GM18909 (cell line): Measurements from ENCODE around the gene FASTK.

ENCODE experiments used
- ATAC-seq: cut with Tn5 transposase; IDR thresholded peaks from one replicate; pipeline ENCODE4 v1.9.1; 2021; ENCODE audit warnings: mild to moderate bottlenecking; ENCODE audit not compliant: unreplicated experiment, poor library complexity

Gene FASTK

DNA sequence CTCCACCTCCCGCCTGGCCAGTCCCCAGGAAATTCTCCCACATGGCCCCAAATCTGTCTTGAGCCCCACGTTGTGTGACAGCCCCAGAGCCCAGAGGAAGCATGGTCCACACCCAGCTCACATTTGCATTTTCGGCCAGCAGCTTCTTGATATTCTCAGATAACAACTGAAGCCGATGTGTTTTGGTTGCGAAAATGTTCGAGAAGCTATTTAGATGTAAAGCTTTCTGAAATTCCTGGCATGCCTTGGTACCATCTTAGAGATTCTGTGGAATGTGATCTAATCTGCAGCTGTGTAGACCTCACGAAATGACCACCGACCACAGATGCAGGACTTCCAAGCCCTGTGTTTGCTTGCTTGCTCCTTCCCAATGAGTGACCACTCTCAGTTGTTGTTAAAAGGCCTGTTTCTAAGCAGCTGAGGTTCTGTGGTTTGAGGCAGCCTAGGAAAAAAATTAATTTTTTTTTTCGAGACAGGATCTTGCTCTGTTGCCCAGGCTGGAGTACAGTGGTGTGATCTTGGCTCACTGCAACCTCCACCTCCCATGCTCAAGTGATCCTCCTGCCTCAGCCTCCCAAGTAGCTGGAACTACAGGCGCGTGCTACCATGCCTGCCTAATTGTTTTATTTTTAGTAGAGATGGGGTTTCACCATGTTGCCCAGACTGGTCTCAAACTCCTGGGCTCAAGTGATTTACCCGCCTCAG is 12.4 kb downstream of the FASTK start:
- ATAC-seq, result no peak

DNA sequence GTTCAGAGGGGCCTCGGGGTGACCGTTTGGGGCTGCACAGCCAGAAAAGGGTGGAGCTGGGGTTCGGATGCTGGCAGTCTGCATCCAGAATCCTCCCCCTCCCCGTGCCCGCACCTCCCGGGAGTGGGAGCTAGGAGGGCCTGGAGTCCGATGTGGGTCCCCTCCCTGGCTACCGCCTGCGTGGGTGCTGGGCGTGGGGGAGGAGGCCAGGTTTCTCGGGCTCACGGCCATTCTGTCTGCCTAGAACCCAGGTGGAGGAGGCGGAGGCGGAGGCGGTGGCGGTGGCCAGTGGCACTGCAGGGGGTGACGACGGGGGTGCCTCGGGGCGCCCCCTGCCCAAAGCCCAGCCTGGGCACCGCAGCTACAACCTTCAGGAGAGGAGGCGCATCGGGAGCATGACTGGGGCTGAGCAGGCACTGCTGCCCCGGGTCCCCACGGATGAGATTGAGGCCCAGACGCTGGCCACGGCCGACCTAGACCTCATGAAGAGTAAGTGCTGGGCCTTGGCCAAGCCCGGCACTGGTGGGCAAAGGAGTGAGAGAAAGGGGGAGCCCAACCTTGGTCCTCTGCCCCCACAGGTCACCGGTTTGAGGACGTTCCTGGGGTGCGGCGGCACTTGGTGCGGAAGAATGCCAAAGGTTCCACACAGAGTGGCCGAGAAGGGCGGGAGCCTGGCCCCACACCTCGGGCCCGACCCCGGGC is 14.2 kb downstream of the FASTK start:
- ATAC-seq, result no peak

DNA sequence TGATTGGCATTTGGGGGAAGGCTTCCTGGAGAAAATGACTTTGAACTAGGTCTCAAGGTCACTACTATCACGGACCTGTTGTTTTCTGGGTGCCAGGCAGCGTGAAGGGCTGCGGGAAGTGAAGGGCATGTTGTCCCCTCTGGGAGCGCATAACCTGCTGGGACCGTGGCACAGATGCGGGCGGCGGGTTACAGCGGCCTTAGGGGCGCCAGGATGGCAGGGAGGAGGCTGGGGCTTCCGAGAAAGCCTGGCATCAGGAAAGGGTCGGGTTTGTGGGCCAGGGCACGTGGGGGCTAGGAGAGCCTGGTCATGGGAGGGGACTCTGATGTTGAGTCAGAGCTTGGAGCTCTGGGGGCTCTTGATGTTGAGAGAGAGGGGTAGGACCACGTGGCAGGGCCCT is 15.1 kb downstream of the FASTK start:
- ATAC-seq, result no peak

DNA sequence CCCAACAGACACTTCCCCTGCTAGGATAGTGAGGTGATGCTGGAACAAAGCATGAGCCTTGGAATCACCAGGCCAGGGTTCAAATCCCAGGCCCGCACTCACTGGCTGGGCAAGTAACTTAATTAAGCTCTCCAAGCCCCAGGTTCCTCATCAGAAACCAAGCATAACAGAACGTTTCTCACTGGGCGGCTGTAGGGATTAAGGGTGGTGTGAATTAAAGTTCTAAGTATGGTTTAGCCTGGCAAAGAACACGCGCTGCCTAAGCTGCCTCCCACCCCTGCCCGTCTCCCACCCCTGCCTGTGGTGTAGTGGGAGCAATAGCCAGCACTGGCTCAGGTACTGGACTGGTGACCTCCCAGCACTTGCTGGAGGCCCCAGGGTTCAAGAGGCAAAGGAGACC is 15.6 kb downstream of the FASTK start:
- ATAC-seq, result no peak

DNA sequence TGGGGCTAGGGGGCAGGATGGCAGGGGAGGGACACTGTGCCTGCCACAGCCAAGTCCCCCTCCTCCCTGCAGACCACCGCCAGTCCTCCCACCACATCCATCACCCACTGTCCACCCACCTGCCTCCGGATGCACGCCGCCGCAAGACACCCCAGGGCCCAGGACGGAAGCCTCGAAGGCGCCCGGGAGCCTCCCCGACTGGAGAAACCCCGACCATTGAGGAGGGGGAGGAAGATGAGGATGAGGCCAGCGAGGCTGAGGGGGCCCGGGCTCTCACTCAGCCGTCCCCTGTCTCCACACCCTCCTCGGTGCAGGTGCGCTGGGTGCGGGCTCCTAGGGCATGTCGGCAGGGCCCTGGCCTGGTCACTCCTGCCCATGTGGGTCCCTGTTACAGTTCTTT is 16.2 kb downstream of the FASTK start:
- no peak for ATAC-seq

DNA sequence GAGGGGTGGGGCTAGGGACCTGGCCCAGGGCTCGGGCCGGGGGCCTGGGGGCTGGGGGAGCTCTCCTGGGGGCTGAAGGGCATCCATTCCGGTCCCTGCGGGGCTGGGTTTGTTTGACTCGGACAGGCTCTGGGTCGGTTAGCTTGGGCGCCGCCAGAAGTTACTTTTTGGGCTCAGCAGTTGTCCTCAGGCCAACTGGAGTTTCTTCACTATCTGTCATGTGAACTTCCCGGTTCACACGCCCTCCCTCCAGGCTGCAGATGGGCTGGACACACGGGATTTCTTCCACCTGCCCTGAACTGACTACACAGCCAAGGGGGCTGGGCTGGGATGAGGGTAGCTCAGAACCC is 17.4 kb downstream of the FASTK start:
- ATAC-seq, result no peak

DNA sequence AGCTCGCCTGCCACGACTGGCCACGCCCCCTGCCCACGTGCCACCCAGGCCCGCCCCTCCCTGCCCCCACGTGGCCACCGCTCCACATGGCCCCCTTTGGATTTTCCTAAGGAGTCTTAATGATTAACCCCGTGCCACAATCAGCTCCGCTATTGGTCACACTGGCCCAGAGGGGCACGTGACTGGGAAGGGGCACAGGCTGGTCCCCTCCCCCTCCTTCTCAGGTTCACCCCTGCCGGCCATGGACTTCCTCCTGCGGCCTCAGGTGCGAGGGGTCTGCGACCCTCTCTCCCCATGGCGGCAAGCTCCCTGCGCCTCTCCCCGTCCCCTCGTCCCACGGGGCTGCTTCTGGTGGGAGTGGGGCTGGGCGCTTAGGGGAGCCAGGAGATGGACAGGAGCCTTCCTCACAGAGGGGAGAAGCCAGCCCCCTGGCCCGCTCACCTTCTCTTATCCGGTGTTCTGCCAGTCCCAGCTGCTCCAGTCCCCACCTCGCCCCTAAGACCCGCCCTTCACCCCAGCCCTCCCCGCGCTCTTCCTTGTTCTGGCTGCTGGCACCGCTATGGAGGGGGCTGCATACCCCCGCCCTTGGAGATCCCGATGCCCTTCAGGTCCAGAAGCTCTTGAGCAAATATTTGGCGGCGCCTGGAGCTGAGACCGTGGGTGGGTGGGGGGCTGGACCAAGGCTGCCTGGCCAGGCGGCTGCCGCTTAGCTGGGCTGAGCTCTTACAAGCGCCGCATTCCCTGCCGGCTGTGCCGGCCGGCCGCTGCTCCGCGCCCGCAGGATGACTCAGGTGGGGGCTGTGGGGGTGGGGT is 18.0 kb downstream of the FASTK start:
- no peak for ATAC-seq

DNA sequence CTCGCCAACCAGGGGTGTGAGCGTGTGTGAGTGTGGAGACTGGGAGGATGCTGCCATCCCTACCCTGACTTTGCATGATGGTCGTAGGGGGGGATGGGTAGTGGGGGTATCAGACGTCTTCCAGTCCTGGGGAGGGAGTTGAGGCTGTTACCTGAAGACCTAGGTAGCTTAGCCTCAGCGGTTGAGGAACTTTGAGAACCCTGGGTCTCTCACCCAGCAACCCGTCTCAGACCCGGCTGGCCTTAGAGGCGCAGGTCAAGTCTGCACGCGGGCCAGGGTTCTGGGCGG is 18.6 kb downstream of the FASTK start:
- no peak for ATAC-seq

DNA sequence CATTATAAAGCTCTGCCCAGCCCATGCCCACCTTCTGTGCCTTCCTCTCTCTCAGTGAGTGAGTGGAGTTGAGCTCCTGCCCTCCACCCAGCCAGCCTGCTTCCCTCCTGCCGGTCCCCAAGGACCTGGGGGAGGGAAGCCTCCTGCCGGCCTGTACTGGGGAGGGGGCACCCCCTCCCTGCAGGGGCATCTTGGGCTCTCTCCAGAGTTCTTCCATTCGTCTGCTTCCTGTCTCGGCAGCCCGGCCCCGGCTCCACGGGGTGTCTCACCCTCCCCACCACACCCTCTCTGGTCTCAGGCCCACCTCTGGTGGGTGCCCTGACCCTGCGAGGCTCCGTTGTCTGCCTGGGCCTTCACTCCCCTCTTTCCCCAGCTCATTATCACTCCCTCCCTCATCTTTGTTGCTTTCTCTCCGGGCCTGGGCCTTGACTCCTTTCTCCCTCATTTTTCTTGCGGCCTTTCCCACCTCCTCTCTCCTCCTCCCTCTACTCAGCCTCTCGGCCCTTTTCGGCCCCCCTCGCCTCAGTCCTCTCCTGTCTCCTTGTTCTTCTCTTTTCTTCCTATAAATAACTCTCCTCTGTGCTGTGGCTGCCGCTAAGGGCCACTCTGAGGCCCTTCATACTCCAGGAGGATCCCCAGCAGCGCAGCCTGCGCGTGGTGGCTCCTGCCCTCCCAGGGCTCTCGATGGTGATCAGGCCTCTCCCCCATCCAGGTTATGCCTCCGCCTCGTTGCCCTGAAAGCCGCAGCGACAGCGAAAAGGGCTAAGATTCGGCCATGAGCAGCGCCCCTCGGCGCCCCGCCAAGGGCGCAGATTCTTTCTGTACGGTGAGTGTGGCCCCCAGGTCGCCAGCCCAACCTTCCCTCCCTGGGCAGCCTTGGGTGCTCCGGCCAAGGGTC is 19.1 kb downstream of the FASTK start:
- ATAC-seq, result no peak

DNA sequence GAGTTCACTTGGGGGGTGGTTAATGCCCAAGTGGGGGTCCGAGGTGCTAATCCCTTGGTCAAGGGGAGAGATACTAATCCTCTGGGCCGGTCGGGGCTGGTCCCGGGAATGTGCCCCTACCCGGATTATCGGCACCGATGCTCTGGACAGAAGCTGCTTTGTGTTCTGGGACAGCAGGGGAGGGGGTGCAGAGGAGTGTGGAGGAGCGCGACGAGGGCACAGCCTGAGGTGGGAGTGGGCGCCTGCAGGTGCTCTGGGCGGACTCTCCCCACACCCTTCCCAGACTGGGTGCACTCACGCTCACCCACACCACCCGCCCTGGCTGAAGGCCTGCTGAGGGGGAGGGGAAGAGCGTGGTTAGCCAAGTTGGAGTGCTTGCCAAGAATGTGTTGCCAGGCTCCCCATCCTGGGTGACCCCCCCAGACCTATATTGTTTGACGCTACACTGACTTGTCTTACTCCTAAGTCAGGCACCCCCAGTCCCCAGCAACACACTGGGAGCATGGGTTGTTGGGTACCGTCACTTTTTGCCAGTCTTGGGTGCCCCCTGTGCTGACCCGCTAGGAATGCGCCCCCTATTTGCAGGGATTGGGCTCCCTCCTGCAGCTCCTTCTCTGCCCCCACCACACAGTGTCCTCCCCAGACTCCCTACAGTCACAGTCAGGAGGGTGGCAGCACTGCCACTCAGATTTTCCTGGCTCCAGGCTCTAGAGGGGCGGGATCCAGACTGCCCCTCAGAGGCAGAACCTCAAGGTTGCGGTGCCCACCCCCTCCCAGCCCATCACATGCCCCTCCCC is 20.0 kb downstream of the FASTK start:
- no peak for ATAC-seq

DNA sequence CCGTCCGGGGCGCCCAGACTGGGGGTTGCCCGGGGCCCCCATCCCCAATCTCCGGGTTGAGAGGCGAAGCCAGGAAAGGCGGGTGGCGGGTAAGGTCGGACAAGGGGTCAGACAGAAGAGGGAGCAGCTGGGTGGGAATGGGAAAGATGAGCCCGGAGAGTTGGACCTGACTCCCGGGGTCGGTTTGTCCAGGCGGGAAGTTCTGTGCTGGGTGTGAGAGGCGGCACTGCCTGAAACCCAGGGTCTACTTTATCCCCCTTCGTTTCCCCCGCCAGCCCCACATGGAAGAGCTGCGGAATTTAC is 20.5 kb downstream of the FASTK start:
- ATAC-seq, result no peak

DNA sequence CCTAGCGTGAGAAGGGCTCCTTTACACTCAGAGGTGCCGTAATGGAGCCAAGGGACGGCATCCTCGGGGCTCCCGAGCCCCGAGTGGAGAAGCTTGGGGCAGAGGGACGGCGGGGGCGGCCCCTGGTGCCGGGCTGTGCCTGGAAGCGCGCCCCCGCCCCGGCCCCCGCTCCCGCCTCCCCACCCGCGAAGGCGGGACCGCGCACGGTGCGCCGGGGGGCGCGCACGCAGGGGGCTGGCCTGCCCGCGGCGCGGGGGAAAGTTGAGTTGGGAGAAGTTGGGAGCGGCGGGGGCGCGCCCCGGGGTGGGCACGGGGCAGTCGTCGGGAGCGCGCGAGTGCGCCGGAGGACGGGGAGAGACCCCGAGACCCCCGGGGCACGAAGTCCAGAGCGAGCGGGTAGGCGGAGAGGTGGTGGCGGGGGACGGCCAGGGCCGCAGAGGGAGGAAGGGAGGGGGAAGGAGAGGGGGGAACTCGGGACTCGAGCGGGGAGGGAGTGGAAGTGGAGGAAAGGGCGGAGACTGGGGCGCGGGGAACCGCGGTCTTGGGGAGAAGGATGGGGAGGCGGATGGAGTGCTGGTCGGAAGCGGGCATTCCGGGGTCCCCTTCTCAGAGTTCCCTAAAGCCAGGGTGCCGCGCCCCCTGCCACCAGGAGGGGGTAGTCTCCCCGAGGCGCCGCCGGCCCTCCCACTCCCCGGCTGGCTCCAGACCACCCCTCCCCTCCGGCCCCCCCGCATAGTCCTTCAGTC is 21.1 kb downstream of the FASTK start, which contains the start of gene SLC4A2:
SLC4A2 (plus strand) TSS at position 223 of the 746 bp plus-strand sequence. CDS start 2,399 bp downstream, outside the sequence.
- peak; percentile 38 for ATAC-seq

DNA sequence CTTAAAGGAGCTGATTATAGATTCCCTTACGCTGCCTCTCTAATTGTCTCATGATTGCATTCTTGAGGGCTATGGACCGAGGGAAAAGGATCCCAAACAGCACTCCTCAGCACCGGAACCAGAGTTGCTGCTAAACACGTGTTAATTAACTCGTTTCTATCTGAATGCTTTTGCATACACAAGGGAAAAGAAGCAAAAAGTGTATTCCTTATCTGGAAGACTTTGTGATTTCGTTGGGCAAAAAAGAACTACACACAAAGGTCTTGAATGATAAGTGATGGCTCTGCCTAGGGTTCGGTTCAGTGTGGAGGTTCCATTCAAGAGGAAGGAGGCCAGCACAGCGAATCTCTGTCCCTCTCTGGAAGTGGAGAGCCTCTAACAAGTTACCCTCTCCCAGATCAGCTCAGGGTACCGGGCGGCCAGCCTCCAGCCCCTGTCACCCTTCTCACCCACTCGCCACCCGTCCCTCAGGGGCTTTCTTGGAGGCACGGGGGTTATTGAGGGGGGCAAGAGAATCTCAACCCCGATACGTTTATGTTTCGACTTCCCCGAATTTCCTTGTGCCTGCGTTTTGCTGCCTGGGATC is 21.7 kb downstream of the FASTK start:
- no peak for ATAC-seq

DNA sequence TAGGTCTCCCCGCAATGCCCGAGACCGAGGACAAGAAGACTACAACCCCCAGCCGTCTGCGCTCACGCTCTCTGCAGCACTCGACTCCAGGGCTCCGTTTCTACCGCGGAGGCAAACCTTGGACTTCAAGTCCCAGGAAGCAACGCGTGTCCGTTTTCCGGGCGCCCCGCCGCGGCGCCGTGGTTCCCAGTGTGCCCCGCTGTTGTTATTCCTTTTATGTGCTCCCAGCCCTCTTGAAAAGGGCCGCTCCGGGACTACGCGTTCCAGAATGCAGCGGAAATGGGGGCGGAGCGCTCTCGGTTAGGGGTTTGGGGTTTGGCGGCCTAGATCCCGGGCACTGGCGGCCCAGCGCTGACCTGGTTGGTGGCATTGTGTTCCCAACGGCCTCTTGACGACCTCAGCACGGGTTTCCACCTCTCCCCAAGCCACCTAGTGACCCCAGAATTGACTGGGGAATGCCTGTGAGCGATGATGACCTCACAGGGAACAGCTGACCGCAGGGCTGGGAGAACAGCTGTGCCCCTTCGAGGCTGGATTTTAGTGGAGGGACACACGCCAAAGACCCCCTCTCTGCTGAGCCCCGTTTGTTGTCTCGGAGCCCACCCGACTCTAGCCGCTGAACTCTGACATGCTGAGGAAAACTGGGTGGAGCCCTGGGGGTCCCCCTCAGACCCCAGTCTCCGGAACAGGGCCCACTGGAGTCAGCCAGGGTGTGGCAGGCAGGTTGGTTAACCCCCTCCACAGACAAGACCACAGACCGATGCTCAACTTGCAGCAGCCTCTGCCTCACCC is 22.4 kb downstream of the FASTK start:
- peak; percentile 88 for ATAC-seq

DNA sequence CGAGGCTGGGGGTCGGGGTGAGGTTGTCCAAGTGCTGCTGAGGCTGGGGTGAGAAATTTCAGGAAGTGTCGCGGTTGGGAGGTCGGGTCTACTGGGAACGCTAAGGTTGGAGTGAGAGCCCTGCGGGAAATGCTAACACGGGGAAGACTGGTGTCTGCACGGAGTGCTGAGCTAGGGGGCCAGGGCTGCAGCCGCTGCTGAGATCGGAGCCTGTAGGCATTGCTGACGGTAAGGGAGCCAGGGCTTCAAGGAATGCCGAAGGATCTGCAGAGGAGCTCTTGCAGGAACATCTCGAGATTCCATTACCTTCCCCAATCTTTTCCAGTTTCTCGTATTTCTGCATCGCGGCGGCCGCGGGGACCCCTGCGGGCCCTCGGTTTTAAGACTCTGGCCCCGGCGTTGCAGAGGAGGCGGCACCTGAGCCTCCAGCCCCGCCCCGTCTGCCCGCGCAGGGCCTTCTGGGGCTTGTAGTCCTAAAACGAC is 23.1 kb downstream of the FASTK start, which contains the start of gene CDK5:
CDK5 (minus strand) TSS at position 392 of the 483 bp plus-strand sequence; CDS start at position 343, 49 bp downstream.
- ATAC-seq, result peak; percentile 20

DNA sequence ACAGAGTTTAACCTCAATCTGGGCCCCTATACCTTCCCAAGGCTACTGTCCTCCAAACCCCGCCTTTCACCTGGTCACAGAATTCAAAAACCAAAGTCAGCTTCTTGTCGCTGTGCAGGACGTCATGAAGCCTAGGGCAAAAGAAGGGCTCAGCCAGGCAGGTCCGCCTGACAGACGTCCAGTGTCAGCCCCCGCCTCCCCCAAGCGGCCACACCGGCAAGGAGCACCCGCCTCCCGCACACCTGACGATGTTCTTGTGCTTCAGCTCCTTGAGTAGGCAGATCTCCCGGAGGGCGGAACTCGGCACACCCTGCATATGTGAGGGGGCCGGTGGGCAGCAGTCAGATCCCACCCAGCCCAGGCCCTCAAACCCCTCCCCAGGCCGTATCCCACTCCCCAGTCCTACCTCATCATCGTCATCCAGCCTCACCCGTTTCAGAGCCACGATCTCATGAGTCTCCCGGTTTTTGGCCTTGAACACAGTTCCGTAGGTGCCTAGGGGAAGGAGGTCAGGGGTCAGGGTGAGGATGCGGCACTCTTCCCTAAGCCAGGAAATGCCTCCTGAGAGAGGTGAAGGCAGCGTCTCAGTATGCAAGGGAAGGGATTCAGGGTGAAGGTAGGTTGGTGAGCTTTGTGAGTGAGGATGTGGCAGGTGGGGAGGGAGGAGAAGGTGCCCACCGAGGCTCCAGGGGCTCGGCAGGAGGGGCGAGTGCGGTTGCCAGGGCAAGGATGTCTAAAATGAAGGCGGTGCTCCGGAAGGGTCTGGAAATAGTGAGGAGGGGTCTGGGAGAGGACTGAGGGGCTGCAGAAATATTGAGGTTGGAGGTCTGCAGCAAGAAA is 23.7 kb downstream of the FASTK start:
- no peak for ATAC-seq

DNA sequence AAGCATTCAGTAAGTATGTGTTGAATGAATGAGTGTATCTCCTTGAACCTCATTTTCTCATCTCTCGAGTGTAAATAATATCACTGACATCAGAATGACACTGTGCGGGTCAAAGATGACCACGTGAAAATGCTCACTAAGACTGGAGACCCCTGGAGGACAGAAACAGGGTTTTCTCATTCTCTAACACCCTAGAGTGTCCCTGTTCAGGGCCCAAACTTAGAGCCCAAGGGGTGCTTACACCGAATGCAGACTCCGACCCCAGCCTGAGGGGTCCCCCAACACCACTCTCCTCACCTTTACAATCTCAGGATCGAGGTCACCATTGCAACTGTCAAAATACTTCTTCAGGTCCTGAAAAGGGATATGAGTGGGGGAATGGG is 24.3 kb downstream of the FASTK start:
- no peak for ATAC-seq
